Stimulated activated CD8-positive, alpha-beta memory T cell treated with anti-CD3 and anti-CD28 coated beads, Interleukin-7, amount 100 ng/mL, for 1 hour (primary cell): ENCODE measurements around the gene CPA3.

Experiments used
- DNase-seq, 2 donors: peaks; one replicate each; pipeline ENCODE4 v3.0.0-alpha.2; 2020; ENCODE audit warnings: low read depth in 2 of 2

Gene CPA3

DNA sequence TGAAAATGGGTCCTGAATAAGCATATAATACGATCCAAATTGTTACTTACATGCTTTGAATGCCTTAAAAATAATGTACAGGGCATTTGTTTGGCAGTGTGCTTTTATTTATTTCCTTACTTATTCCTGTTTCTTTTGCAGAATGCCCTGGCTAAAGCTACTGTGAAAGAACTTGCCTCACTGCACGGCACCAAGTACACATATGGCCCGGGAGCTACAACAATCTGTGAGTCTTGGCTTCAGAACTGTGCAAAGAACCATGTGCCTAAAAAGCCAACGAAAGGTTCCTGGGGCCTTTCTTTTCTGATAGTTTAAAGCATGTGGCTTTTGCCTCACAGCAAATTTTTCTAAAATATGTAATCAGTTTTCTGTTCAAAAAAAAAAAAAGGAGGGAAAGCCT, 7.8 kb upstream of the CPA3 start:
- DNase-seq: no peak

DNA sequence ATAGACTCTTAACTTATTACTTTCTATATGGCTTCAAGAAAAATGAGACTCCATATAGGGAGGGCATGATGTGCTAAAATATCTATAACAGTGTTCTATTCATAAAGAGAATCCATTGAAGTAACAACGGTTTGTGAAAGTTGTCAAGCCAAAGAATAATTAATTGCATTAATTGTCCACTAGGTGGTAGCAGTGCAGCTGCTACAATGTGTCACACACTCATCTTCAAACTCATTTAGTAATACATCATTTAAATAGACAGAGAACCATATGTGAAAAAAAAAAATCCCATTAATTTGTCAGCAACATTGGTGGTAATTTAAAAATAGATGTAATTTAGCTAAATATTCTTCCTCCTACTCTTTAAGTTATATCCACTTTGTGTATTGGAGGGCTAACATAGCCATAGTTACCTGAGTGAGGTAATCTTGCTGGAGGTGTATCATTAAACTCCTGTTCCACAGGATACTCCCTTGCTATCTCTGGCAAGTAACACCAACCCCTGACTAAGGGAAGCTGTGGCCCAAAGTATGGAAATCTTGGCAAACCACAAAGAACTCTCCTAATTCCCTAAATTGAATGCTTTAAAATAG, 3.7 kb upstream of the CPA3 start:
- no peak for DNase-seq

DNA sequence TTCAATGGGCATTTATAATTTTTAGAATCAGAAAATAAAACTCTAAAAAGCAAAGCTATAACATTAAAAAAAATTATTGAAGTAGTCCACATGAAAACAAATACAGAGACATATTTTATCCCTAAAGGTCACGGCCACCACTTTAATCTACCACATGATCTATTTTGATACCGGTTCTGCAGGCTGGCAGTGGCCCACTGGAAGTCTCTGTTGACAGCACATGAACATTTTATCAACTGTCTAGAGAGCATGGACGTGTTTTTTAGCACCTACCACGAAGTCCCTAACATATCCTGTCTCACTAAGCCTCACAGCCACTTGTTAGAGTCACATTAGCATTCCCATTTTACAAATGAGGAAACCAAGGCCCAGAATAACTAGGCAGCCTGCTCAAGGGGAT, 1.8 kb upstream of the CPA3 start:
- no peak for DNase-seq

DNA sequence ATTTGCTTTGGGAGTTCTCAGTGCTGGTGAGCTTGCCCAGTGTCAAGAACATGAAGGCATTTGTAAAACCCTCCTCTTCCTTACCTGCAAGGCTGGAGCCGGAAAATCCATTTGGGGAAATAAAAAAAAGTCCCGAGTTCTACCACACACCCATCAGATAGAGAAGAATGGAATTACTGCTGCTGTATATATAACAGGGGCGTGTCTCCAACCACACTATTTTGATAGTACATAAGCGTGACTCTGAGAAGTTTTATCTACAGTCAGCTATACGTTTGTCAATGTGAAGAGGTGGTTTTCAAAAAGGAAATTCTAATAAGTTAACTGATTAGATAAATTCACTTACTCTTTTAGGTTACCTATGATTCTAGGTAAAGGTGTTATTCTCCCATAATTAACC, 1.3 kb upstream of the CPA3 start:
- no peak for DNase-seq

DNA sequence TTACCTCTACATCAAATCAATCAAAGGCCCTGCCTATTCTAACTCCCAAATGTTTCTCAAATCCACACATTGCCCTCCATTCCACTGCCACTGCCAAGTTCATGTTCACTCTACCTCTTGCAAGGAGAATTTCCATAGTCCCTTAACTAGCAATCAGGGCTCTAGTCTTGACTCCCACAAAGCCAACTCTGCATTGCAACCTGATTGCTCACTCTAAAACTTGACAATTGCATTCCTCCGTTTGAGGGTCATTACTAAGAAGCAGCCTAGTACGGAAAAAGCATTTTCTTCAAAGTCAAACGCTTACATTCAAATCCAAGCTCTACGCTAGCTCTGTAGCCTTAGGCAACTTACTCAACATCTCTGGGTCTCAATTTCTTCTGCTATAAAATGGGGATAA, 1.2 kb downstream of the CPA3 start:
- DNase-seq: no peak

DNA sequence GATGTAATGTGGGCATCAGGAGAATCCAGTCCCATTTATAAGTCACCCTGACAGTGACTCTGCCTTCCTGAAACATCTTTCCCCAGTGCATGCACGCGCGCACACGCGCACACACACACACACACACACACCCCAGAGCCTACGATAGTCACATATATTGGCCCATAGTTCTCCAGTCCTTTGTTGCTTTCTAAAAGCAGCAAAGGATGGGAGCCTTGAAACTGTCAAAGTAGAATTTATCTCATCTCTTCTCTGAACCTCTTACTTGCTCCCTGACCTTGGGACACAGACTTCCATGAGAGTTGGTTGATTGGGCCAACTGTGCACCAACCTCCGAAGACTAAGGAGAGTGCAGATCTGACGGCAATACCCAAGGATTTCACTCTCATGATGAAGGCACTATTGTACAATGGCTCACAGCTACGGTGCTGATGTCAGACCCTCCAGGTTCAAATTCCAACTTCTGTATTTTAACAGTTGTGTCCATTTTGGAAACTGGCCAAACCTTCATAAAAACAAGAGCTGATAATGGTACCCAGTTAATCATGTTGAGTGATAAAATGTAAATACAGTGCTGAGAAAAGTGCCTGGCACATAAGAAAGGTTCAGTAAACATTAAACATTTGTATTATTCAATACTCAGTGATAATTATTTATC, 8.3 kb downstream of the CPA3 start:
- no peak for DNase-seq

DNA sequence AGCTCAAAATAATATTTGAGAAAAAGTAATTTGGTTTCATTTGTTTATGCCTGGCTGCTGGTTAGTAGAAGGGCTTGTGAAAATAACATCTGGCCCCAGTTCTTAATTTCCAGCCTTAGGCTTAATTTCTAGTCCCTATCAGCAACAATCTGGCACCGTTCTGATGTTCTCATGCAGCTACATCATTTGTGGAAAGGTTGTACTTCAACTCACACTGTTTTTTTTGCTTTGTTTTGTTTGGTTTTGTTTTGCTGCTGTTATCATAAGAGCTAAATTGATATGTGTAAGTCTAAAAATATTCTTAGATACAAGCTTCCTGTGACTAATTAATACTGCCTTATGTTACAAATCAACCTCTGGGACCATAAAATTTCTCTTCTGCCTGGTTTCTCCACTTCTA, 8.9 kb downstream of the CPA3 start:
- DNase-seq: no peak

DNA sequence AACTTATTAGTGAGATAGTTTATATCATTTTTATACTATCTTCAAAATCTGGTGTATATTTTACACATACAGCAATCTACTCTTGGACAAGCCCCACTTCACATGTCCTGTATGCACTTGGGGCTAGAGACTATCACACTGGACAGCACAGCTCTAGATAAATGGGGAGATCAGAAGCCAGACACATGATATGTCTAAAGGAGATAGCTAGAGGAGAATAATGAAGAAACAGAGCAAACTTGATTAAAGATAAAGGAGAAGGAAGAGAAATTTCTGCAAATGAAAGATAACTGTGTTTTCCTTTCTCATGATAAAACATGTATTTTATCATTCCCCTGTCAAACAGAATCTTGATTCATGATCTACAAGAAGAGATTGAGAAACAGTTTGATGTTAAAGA, 13.0 kb downstream of the CPA3 start:
- no peak for DNase-seq

DNA sequence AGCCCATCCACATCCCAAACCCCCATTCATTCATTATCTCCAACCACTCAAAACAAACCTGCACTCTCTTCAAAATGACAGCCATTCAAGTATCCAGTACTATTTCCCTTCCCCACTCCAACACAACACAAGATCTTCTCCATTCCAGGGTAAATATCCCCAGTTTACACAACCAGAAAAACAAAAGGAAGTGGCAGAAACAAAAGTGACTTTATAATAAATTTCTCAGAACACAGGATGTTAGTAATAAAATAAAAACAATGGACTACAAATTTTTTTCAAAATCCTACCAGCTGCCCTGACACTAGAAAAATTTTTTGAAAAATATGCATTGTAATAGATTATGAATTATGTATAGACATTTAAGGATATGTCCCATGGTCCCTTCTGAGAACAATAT, 14.2 kb downstream of the CPA3 start:
- no peak for DNase-seq

DNA sequence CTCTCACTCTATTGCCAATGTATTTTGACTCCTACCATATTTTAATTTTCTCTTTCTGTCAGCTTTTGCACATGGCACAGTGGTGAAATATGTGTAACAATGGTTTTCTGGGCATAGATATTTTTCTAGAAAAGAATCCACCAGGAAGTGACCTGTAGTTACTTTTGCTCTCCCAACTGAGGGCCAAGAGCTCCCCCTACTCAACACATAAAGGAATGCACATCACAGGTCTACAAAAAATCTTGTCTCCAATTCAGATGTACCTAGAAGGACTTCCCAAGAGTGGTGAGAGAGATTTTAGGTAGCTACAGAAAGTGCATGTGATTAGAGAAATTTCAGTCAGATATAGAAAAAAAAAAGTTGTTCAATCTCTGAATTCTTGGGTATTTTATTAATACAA, 15.6 kb downstream of the CPA3 start:
- no peak for DNase-seq

DNA sequence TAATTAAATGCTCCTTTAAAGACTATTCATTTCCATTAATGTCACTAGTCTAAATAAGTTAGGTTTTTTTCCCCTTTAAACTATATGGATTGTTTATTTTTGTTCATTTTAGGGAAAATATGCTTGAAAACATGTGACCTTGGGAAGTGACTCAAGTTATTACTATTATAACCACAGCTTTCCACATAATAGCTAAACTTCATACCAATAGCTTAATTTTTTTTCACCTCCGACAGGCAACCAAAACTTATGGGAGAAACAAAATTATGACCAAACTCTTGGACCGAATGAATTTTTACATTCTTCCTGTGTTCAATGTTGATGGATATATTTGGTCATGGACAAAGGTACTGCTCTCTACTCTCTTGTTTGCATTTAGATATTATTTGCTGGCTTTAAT, 16.2 kb downstream of the CPA3 start:
- DNase-seq: no peak

DNA sequence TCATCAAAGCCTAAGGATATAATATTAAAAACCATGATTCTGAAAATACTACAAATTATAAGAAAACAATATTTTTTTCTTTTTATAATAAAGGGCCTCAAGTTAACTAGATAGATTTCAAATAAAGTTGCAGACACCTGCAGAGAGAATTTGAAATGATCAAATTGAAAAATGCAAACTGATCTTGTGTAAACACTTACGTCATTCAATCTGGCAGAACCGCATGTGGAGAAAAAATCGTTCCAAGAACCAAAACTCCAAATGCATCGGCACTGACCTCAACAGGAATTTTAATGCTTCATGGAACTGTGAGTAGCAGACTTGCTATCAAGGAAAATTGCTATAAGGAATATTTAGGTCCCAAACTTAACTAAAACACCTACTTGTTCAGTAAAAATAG, 17.2 kb downstream of the CPA3 start:
- DNase-seq: no peak

DNA sequence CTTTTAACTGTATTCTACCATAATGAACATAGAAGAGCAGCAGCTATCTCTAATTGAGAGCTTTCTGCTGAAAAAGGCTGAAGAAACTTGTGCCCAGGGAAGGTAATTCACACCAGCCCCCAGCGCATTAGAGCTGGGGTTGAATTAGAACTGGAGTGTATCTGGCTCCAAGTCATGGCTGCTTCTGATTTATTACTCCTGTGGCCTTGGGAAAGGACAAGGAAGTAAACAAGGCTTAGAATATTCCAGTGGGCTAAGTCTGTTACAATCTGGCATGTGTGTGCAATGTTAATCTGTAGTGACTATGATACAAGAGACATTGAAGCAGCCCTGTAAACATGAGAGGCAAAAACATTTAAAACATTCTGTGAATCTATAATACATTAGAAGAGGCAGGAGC, 18.1 kb downstream of the CPA3 start:
- DNase-seq: no peak

DNA sequence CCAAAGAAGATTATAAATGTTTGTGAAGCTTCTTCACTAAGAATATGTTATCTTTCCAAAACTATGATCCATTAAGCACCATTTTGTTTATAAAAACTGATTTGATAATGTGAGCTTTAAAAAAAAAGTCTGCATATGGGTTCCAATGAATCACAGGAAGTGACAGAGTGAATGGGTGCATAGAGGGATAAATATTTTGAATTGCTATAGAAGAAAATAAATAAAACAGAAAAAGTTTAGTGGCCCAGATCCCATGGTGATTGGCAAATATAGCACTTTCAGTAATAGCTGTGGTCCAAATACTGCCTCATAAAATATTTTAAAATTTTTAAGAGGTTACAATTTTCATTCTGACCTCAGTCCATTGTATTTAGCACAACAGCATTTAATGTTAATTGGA, 19.2 kb downstream of the CPA3 start:
- no peak for DNase-seq

DNA sequence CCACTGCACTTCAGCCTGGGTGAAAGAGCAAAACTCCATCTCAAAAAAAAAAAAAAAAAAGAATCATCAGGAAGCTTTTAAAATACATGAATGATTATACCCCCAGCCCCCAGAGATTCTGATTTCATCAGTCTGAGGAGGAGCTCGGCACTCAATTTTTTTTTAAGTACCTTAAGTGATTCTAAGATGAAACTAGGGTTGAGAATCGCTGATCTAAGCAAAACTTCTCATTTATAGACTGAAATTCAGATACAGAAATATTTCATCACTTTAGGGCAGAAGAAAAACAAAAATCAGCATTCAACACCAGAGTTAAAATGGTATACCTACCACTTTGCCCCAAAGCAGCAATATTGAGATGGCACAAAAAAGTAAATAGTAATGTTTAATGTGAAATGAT, 24.7 kb downstream of the CPA3 start:
- no peak for DNase-seq

DNA sequence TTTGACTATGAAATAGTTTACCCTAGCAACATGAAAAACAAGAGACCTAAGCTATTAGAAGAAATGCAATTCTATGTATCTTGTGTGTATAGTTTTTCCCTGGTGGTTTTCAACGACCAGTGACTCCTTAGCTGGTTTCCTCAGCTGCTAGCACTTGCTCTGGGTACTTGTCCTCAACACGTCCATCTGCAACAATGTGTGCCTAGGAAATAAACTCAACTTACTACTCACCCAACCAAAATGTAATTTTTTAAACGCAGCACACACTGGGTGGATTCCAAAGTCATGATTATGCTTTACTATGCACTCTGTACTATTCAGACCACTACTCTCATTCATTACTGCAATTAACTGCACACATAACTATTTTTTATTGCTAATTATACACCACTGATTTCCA, 31.0 kb downstream of the CPA3 start:
- no peak for DNase-seq

DNA sequence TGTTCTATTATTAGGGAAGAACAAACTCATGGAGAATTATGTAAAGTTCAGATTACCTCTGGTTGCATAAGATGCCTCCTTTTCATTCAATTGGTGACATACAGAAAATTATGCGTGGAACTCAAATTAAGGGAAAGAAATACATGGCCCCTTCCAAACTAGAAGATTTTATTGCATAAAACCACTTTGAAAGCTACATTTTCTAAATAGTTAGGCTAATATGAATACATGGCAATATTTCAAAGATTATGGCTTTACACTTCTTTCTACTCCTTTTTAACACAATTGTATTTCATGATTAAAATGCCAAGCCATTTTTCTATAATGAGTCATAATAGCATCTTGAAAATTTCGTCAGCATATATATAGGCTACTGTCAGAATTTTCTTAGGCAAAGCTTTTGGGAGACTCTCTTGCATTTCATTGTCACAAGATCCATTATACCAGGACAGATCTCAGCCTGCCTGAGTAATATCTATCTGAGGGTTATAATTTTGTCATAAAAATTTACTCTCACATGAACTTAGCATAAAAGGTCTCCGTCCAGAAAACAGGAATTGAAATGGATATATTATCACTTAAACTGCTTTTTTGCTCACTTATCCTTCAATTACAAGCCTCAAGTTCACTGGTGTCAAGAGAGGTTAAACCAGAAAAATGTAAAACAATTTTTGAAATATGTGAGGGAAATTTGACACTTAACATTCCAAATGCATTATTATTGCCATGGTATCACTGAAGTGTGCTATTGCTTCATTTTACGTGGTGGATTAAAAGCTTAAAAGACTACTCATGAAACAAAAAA, 37.1 kb downstream of the CPA3 start:
- no peak for DNase-seq

DNA sequence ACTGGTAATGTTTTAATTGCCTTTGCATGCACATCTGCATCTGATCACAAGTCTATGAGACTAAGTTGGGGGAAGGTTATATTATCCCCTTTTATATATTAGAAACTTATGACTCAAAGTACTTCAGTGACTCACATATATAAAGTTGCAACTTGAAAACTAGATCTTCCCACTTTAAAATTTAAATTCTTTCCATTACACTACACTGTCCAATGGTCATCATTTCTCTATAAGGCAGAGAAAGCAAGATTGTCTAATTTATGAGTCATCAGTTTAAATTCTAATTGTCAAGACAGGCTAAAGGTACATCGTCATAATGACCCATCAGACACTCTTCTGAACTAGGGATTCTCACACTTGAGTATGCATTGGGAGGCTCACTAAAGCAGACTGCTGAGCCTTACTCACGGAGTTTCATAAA, 37.9 kb downstream of the CPA3 start:
- DNase-seq: no peak

DNA sequence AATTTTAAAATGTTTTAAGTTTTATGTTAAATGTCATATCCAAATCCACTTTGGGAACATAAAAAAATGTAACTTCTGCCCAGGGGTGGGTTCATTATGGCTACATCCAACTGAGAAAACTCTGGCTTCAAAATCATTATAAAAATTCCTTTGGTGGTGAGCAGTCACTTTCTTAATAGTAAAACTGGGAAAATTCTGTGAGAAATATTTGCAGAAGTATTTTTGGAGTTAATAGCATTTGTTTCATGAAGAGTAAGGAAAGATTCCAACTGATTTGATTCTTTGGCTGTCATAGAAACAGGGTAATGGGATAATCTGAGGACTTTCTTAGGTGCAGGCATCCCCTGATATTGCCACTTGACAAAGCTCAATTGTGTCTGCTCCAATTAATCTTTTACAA, 38.8 kb downstream of the CPA3 start:
- no peak for DNase-seq

DNA sequence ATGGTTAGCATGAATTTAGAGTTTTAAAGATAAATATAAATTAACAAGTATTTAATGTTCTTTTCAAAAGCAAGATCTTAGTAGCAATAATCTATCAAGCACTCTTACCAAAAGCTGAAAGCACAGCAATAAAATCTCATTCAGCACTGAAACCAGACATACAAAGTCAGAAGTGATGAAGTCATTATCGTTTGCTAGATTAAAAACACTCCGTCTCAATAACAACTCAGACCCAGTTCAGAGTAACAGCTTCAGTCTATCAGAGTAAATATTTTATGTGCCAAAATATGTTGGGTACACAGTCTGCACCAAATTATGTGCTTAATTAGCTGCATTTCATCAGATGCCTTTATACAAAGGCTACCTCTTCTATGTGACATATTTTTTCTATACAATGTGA, 41.6 kb downstream of the CPA3 start:
- DNase-seq: no peak

DNA sequence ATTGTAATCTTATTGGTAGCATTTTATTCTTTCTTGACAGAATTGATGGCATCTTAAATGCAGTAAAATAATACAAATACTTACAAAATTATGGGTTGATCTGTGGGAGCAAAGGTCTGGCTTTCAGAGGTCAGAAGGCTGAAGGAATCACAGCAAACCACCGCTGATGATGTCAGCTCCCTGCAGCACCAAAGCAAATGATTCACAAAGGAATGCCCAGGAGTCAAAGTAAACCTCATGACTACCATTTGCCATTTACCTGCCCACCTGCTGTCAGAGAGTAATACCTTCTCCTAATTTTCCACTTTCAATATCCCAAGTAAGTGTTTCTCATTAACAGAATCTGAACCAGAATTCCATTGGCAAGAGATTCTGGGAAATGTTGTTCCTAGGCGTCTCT, 46.1 kb downstream of the CPA3 start:
- DNase-seq: no peak

DNA sequence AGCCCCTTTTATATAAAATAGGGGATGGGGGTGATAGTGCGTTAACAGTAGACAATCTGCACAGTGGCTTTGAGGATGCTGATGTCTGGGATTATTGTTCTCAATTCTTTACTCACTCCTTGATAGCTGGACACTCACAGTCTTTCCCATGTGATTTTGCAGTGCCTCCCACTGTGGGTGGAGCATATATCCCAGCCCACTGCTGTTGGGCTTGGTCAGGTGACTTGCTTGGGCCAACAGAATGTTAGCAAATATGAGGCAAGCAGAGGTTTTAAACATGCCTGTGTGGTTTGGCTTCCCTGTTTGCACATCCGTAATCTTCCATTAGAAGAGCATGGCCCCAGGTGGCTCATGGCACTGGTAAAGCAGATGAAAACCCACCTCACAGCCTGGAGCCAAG, 46.5 kb downstream of the CPA3 start:
- no peak for DNase-seq

DNA sequence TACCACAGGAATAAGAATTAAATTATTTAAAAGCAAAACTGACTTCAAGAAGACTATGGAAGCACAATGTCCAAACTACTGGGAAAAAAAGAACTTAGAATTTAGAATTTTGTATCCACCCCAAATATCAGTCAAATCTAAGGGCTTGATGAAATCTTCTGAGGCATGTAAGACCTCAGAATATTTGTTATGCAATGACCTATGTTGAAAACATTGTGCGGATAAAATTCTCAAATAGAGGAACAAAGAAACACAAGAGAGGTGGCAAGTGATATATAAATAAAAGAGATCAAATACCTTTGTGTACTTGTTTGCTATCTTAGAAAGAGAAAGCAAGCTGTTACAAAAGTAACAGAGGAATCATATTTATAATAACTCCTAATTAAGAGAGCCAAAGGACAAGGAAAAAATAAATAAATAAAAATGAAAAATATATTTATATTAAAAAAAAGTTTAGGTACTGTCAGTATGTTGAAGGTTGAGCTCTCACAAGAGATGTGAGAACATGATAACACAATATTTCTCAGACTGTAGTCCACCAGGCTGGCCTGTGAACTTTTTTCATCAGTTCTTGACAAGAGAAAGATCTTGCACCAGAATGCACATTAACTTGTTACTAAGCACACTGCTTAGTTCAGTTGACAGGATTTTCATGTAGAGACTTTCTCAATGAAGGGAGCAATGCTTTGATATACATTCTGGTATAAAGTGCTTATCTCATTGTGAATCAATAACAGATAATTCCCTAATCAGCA, 50.0 kb downstream of the CPA3 start:
- no peak for DNase-seq
